Kidney (tissue), 14 donors: ENCODE results near the gene FGR. TPM values are rescaled to one million over a fixed set of nuclear protein-coding genes. Genes with fewer than 3 reads are reported as not detected.

Source experiments
- DNase-seq, 5 donors: peaks; one replicate each; pipeline ENCODE4 v3.0.0-alpha.2; 2013 to 2020
- FAIRE-seq: peaks from 2 replicates; lab custom pipeline; 2012; peaks lifted over from hg19 to GRCh38; lab: Jason Lieb, UNC
- H3K27ac ChIP-seq, 2 donors: one replicate each; pipeline ENCODE4 v1.7.0; 2013; ENCODE audit warnings: low read depth in 2 of 2, low read length in 2 of 2, inconsistent platforms in 1 of 2
- H3K27me3 ChIP-seq: one replicate; pipeline ENCODE4 v1.7.1; 2013; ENCODE audit warnings: low read length, inconsistent platforms; ENCODE audit not compliant: control insufficient read depth, insufficient read depth
- H3K36me3 ChIP-seq, 3 donors: one replicate each; pipeline versions ENCODE4 v1.7.0 to v1.7.1; 2013; ENCODE audit warnings: low read length in 3 of 3, control low read depth in 1 of 3, inconsistent platforms in 1 of 3; ENCODE audit not compliant: insufficient read depth in 3 of 3, control insufficient read depth in 2 of 3
- H3K4me1 ChIP-seq, 3 donors: one replicate each; pipeline versions ENCODE4 v1.7.0 to v1.7.1; 2013; ENCODE audit warnings: low read length in 3 of 3, inconsistent platforms in 1 of 3, low read depth in 1 of 3; ENCODE audit not compliant: control insufficient read depth in 2 of 3, insufficient read depth in 2 of 3
- H3K4me3 ChIP-seq, 3 donors: one replicate each; pipeline versions ENCODE4 v1.7.0 to v1.8.1; 2013; ENCODE audit warnings: low read length in 3 of 3, control low read depth in 1 of 3, inconsistent platforms in 1 of 3
- H3K9ac ChIP-seq, 3 donors: one replicate each; pipeline versions ENCODE4 v1.7.0 to v1.7.1; 2013; ENCODE audit warnings: low read length in 3 of 3, control low read depth in 1 of 3, inconsistent platforms in 1 of 3
- H3K9me3 ChIP-seq, 3 donors: one replicate each; pipeline versions ENCODE4 v1.7.0 to v1.7.1; 2013; ENCODE audit warnings: low read length in 3 of 3, control low read depth in 1 of 3, inconsistent platforms in 1 of 3; ENCODE audit not compliant: control insufficient read depth in 2 of 3, insufficient read depth in 1 of 3
- intact Hi-C: fragments of 100-400 bp; cut with DNase I; formaldehyde crosslinking; loops from one replicate; pipeline ENCODE4 v1.11.1; 2022
- polyA plus RNA-seq: library from polyadenylated mRNA; stranded (reverse); fragments of 350-450 nt; fragmentation: Illumina TruSeq; extraction: RNeasy Lipid Tissue Mini Kit (QIAGEN cat#74804); gene quantifications from one replicate; pipeline ENCODE4 v1.2.3, GENCODE V29; 2014; ENCODE audit warnings: low read depth, low replicate concordance; ENCODE audit not compliant: insufficient read depth
- total RNA-seq: library from RNA; stranded (reverse); fragmentation: NEBNext Ultra II Directional; extraction: Animal tissue kit (Norgen Biotek cat#: 25700); gene quantifications from one replicate; pipeline ENCODE4 v1.2.1, GENCODE V29; 2021
- TF ChIP-seq, protein P1 (sequence below): IDR thresholded peaks from 3 replicates; pipeline ENCODE4 v1.5.1; 2012; ENCODE audit warnings: mild to moderate bottlenecking, moderate library complexity, borderline replicate concordance; ENCODE audit not compliant: insufficient read depth; ENCODE audit errors: extremely low read depth
- donor health status: control.
- donor health status: control.
- donor health status: control.
- donor health status: control.
- donor health status: control.
- donor health status: DM: yes; HTN: yes; CAD: no.
- donor health status: Normal renal cell carcinoma (clear cell type).

FGR gene
- total and polyA plus RNA-seq, 2 donors from 2014 or later: 2.5 to 23.3 TPM

DNA sequence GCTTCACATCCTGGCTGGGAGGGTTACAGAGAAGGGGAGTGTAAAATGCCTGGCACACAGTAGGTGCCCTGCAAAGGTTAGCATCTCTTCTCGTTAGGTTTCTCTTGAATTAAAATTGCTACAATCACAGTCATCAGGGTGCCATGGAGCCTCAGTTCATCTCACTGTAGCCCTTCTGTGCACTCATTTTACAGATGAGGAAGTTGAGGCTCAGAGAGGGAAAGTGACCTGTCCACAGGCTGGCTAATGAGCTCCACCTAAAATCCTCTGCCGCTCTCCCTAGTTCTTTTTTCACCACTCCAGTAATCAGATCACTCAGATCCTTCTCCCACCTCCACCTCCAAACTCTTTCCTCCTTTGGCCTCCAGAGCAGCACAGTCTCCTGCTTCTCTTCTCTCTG, 17.6 kb downstream of the FGR start:
- H3K4me1 ChIP-seq: no peaks in the 10 kb centered on the region
- FAIRE-seq: no peak

DNA sequence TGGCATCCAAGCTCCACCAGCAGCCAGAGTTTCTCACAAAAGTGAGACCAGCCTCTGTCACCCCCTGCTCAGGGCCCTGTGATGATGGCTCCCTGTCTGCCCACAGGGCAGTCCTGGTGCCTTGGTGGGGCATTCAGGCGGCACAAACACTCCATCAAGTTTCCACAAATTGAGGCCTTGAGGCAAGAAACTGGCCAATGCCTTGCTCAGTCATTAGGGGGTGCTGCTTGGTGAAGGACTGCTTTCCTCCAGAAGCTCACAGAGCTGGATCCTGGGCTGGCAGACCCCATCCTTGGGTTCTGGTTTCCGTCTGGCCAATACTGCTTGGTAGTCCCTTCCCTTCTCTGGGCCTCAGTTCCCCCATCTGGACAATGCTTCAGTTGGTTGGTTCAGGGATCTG, 18.5 kb downstream of the FGR start:
- intact Hi-C loops: loop anchor here (10.0 kb wide), 1 partner anchor 202 kb away; no protein-coding TSS in a partner anchor
- Histone ChIP-seq H3K27me3 (no peaks in the 10 kb centered on the region), H3K9me3 (no peaks in the 10 kb centered on the region), H3K9ac (no peak overlapping the region), H3K4me1 (no peaks in the 10 kb centered on the region), H3K4me3 (no peak overlapping the region), H3K27ac (no peak overlapping the region), H3K36me3 (no peaks in the 10 kb centered on the region)
- no peak for DNase-seq
- TF ChIP-seq, protein P1, sequence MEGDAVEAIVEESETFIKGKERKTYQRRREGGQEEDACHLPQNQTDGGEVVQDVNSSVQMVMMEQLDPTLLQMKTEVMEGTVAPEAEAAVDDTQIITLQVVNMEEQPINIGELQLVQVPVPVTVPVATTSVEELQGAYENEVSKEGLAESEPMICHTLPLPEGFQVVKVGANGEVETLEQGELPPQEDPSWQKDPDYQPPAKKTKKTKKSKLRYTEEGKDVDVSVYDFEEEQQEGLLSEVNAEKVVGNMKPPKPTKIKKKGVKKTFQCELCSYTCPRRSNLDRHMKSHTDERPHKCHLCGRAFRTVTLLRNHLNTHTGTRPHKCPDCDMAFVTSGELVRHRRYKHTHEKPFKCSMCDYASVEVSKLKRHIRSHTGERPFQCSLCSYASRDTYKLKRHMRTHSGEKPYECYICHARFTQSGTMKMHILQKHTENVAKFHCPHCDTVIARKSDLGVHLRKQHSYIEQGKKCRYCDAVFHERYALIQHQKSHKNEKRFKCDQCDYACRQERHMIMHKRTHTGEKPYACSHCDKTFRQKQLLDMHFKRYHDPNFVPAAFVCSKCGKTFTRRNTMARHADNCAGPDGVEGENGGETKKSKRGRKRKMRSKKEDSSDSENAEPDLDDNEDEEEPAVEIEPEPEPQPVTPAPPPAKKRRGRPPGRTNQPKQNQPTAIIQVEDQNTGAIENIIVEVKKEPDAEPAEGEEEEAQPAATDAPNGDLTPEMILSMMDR: no peak
- no peak for FAIRE-seq

More for the DNA sequence above, 17.6 kb downstream of the FGR start:
- Histone ChIP-seq H3K27me3 (no peaks in the 10 kb centered on the region), H3K9me3 (no peaks in the 10 kb centered on the region), H3K36me3 (no peaks in the 10 kb centered on the region), H3K27ac (no peak overlapping the region), H3K9ac (no peak overlapping the region), H3K4me3 (no peak overlapping the region)
- TF ChIP-seq, protein P1: no peak
- DNase-seq: no peak
- intact Hi-C loops: loop anchor here (10.0 kb wide), 1 partner anchor 203 kb away; no protein-coding TSS in a partner anchor

DNA sequence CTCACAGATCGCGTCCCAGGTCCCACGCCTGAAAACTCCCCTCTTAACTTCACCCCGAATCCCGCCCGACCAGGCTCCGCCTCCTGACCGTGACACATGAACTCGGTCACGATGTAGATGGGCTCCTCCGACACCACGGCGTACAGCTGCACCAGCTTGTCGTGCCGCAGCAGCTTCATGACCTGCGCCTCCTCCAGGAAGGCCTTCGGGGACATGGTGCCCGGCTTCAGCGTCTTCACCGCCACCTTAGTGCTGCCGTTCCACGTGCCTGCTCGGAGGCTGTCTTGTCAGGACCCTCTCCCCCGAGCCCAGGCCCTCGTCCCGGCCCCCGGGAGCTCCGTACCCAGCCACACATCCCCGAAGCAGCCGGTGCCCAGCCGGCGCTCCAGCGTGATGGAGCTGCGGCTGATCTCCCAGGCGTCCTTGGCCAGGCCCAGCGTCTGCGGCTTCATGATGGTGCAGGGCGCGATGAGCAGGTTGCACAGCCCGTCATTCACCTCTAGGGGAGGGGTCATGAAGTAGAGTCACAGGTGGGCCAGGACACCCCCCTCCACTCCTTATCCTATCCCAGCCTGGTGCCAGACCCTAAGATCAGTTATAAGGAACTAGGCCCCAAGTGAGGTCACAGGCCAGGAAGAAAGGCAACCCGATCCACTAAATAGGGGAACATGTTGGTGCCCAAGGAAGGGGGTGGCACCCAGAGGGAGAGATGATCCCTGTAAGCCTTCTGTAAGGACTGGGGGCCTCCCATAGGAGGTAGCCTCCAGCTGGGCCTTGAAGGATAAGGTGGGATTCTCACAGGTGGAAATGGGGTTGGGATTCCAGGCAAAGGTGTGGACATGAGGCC, 19.4 kb downstream of the FGR start:
- Histone ChIP-seq H3K4me3 (no peak overlapping the region), H3K9me3 (no peaks in the 10 kb centered on the region), H3K27ac (no peak overlapping the region), H3K36me3 (no peaks in the 10 kb centered on the region), H3K27me3 (no peaks in the 10 kb centered on the region), H3K4me1 (no peaks in the 10 kb centered on the region), H3K9ac (no peak overlapping the region)
- DNase-seq: peak in 1 of 5 donors; percentile 52
- no peak for FAIRE-seq
- intact Hi-C loops: loop anchor here (10.0 kb wide), 1 partner anchor 201 kb away; no protein-coding TSS in a partner anchor
- TF ChIP-seq, protein P1: no peak
